Adrenal gland (tissue), 12 donors: ENCODE results near the gene CLIP2. TPM values are rescaled to one million over a fixed set of nuclear protein-coding genes. Genes with fewer than 3 reads are reported as not detected.

Source experiments
- DNase-seq, 7 donors: peaks; one replicate each; pipeline ENCODE4 v3.0.0-alpha.2; 2019 to 2020
- H3K27ac ChIP-seq, 5 donors: fragments of 200-600 bp; sonication (generic) in 4 of 5; 1 replicate in 3 of 5; 2 replicates in 2 of 5; pipeline versions ENCODE4 v1.5.1 to v1.8.0; 2016 to 2020; ENCODE audit warnings: mild to moderate bottlenecking in 1 of 5
- H3K27me3 ChIP-seq: fragments of 200-600 bp; 2 replicates; pipeline ENCODE4 v1.8.0; 2021
- H3K36me3 ChIP-seq, 2 donors: fragments of 200-600 bp; replicated peaks in 1 of 2; 1 replicate in 1 of 2; 2 replicates in 1 of 2; pipeline versions ENCODE4 v1.5.1 to v1.8.0; 2018 to 2022
- H3K4me1 ChIP-seq, 2 donors: fragments of 200-600 bp; replicated peaks in 1 of 2; 1 replicate in 1 of 2; 2 replicates in 1 of 2; pipeline versions ENCODE4 v1.5.1 to v1.8.0; 2018 to 2021
- H3K4me3 ChIP-seq, 4 donors: fragments of 200-600 bp; sonication (generic) in 3 of 4; one replicate each; pipeline ENCODE4 v1.5.1; 2016 to 2018
- H3K9me3 ChIP-seq, 3 donors: fragments of 200-600 bp; sonication (generic) in 1 of 3; replicated peaks in 1 of 3; 1 replicate in 2 of 3; 2 replicates in 1 of 3; pipeline versions ENCODE4 v1.5.1 to v1.8.0; 2016 to 2021
- CTCF ChIP-seq, 6 experiments: fragments of 450-650 bp in 4 of 6; fragments of 200-600 bp in 2 of 6; sonication (generic) in 1 of 6; IDR thresholded peaks; 1 replicate in 5 of 6; 2 replicates in 1 of 6; pipeline versions ENCODE4 v1.5.1 to v1.8.0; 2016 to 2021; ENCODE audit warnings: antibody characterized with exemption in 6 of 6, mild to moderate bottlenecking in 2 of 6, moderate library complexity in 1 of 6
- POLR2A ChIP-seq, 2 donors: fragments of 450-650 bp; IDR thresholded peaks; one replicate each; pipeline ENCODE4 v1.6.1; 2017; ENCODE audit warnings: antibody characterized with exemption in 2 of 2, mild to moderate bottlenecking in 2 of 2, moderate library complexity in 1 of 2
- WGBS, 4 donors: extraction: QIAGEN DNeasy Blood & Tissue Kit in 2 of 4; methylation state at CpG; one replicate each; pipeline versions ENCODE4 v1.1.5 to v1.1.7; 2013 to 2017; 5-methylcytosine and 5-hydroxymethylcytosine counted together
- intact Hi-C, 2 donors: fragments of 100-400 bp; cut with DNase I; formaldehyde crosslinking; loops; one replicate each; pipeline versions ENCODE4 v1.14.1 to v1.15.0; 2022 to 2023
- polyA plus RNA-seq, 3 donors: library from polyadenylated mRNA; stranded (reverse); fragments of 200-250 nt in 2 of 3; fragments of 350-450 nt in 1 of 3; fragmentation: Illumina TruSeq in 1 of 3; extraction: RNeasy Lipid Tissue Mini Kit (QIAGEN cat#74804) in 1 of 3; gene quantifications; one replicate each; pipeline ENCODE4 v1.2.3, GENCODE V29; 2013 to 2014
- total RNA-seq, 9 donors: library from RNA; depleted of rRNA in 4 of 9; stranded (reverse); fragments of >200 nt in 4 of 9; fragments of 120-200 nt in 1 of 9; fragmentation: NEBNext Ultra II Directional in 1 of 9; extraction: Animal tissue kit (Norgen Biotek cat#: 25700) in 1 of 9; gene quantifications; one replicate each; pipeline versions ENCODE4 v1.1.0 to v1.2.4, GENCODE V29; 2013 to 2023
- donor health status: healthy with polysubstance abuse.
- donor health status: Bipolar disorder and iron deficiency.
- donor health status: DM: yes; HTN: yes; CAD: no.
- donor health status: DM: no; HTN: no; CAD: no.
- donor health status: DM: no; HTN: no; CAD: no.
- donor health status: DM: yes; HTN: yes; CAD: no.

The CLIP2 gene
- total and polyA plus RNA-seq, 12 donors, result 6.8 to 48.6 (median 25.6) TPM

- intact Hi-C loops, result no loop called here
- TF ChIP-seq POLR2A (IDR thresholded peaks at IDR 0.05), result no peak
- TF ChIP-seq CTCF (IDR thresholded peaks at IDR 0.05), result no peak
These were observed 18.7 kb downstream of the CLIP2 start for GRCh38 chr7:74307738-74308505.

GRCh38 chr7:74309181-74309580 is 20.0 kb downstream of the CLIP2 start:
- Histone ChIP-seq H3K27ac (no peak overlapping the region), H3K9me3 (no peaks in the 10 kb centered on the region), H3K27me3 (no peaks in the 10 kb centered on the region), H3K36me3 (no peaks in the 10 kb centered on the region), H3K4me3 (no peak overlapping the region), H3K4me1 (peaks cover 13 to 23% of the 10 kb centered on the region in 2 donors)
- 93 to 97% (median 95%) methylated on average over 6 of the region's 6 CpGs for WGBS, 4 donors
- no peak for DNase-seq
- TF ChIP-seq CTCF (IDR thresholded peaks at IDR 0.05) (no peak), POLR2A (IDR thresholded peaks at IDR 0.05) (no peak)
- intact Hi-C loops, result no loop called here

More at GRCh38 chr7:74307738-74308505, 18.7 kb downstream of the CLIP2 start:
- H3K4me1 ChIP-seq, result peaks cover 13 to 23% of the 10 kb centered on the region in 2 donors
- no peaks in the 10 kb centered on the region for H3K27me3 ChIP-seq
- 79 to 97% (median 92%) methylated on average over 7 to 10 of the region's 10 CpGs for WGBS, 4 donors
- H3K27ac ChIP-seq, result no peak overlapping the region
- no peaks in the 10 kb centered on the region for H3K9me3 ChIP-seq
- no peaks in the 10 kb centered on the region for H3K36me3 ChIP-seq
- no peak overlapping the region for H3K4me3 ChIP-seq
- peak in 3 of 7 donors; percentile 63 to 67 (median 66) for DNase-seq

GRCh38 chr7:74311305-74311744 is 22.1 kb downstream of the CLIP2 start:
- WGBS, 4 donors, result 82 to 92% (median 89%) methylated on average over 4 of the region's 4 CpGs
- intact Hi-C loops, result no loop called here

More at GRCh38 chr7:74311305-74311744, 22.1 kb downstream of the CLIP2 start:
- Histone ChIP-seq H3K4me3 (no peak overlapping the region), H3K27me3 (no peaks in the 10 kb centered on the region), H3K27ac (no peak overlapping the region), H3K4me1 (peaks cover 12 to 18% of the 10 kb centered on the region in 2 donors), H3K9me3 (no peaks in the 10 kb centered on the region), H3K36me3 (no peaks in the 10 kb centered on the region)
- no peak for TF ChIP-seq POLR2A (IDR thresholded peaks at IDR 0.05)
- no peak for TF ChIP-seq CTCF (IDR thresholded peaks at IDR 0.05)
- DNase-seq, result no peak
